NCI-H2196 treated with DMSO at 0.1 percent for 48 hours (cell line): ENCODE results near the gene CALN1.

Experiments
- DNase-seq: peaks from one replicate; lab custom pipeline; 2025; ENCODE audit not compliant: unreplicated experiment; lab: John Stamatoyannopoulos, UW

Gene CALN1

DNA sequence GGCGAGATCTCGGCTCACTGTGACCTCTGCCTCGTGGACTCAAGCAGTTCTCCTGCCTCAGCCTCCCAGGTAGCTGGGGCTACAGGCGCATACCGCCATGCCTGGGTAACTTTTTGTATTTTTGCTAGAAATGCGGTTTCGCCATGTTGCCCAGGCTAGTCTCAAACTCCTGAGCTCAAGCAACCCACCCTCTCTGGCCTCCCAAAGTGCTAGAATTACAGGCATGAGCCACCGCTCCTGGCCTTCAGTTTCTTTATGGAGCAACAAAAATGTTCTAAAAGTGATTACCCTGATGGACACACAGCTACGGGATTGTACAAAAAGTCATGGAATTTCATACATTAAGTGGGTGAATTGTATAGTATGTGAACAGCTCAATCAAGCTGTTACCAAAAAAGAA, 216.0 kb downstream of the CALN1 start:
- DNase-seq = no peak

DNA sequence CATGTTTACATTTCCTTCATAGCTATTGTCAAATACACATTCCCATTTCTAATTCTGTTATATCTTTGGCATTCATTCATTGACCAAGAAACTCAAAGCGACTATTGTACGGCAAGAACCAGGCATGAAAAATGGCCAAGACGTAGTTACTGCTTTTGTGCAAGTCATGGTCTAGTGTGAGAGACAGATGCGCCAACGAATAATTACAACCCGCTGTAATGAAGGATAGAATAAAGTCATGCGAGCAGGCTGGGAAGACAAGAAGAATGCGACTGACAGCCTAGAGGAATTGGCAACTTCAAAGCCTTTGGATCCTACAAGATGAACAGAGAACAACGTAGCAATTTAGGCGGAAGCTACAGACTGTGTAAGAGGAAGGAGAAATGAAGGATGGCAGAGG, 221.2 kb downstream of the CALN1 start:
- no peak for DNase-seq

DNA sequence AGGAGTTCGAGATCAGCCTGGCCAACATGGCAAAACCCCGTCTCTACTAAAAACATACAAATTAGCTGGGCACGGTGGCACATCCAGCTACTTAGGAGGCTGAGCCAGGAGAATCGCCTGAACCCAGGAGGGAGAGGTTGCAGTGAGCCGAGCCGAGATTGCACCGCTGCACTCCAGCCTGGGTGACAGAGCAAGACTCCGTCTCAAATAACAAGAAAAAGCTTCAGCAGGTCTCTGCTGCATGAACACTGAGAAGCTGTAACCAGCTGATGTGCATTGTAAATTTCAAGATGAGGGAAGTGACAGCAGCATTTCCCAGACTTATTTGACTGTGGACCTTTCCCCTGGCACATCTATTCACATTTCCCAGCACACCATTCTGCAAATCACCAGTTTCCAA, 222.0 kb downstream of the CALN1 start:
- DNase-seq = no peak

DNA sequence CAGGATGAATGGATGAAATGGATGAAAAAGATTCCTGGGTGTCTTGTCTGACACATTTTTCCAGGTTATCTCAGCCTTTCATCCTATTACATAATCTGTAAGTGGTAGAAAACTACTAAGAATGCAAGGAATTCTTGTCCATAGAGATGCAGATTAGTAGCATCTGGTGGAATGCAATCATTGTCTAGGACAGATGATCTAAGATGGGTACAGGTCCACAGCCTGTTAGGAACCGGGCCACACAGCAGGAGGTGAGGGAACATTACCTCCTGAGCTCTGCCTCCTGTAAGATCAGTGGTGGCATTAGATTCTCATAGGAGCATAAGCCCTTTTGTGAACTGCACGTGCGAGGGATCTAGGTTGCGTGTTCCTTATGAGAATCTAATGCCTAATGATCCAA, 225.0 kb downstream of the CALN1 start:
- no peak for DNase-seq

DNA sequence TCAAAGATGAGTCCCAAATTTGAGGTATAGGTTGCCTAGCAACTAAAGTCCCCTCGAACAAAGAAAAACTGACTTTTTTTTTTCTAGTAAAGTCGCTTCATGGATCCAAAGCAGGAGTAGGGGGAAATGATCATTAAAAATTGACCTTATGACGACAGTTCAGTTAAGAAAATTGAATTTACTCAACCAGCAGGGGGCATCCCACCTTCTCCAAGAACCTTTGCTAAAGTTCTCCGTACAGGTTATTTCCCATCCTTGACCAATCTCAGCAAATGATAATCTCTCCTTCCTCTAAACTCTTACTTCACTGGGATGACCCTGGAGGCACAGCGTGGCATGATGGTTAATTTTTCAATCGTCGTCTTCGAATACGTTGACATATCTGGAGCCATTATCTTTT, 228.3 kb downstream of the CALN1 start:
- no peak for DNase-seq

DNA sequence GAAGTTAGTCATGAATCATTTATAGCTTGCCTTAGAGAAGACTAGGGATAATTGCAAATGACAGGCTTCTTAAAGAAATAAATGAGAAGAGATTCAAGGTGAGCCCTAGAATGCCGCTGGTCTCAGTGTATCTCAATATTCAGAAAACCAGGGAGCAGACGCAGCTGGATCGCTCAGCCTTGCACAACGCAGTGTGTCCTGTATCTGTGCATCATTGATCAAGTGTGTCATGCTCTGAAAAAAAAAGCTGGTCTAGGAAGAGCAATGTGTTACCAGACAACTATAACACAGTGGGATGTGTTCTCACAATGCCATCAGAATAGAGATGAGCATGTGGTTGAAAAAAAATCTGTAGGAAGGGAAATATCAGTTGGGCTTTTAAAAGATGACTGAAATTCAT, 230.1 kb downstream of the CALN1 start:
- DNase-seq = no peak

DNA sequence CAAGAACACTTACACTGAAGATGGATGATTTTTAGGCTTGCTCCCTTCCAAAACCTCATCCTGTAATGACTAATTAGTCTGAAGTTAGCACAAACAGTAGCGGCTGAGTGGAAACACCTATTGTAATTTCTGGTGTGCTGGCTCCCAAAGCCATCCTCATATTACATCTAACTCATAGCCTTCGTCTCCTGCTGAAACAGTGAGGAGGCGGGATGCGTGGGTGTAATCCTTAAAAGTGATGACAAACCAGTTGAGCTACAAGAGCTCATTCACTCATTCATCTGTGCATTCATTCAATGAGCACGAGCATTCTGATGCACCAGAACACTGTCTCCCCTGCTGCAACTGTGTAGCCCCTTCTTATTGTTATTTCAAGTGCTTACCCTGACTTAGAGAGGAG, 235.3 kb downstream of the CALN1 start:
- no peak for DNase-seq

DNA sequence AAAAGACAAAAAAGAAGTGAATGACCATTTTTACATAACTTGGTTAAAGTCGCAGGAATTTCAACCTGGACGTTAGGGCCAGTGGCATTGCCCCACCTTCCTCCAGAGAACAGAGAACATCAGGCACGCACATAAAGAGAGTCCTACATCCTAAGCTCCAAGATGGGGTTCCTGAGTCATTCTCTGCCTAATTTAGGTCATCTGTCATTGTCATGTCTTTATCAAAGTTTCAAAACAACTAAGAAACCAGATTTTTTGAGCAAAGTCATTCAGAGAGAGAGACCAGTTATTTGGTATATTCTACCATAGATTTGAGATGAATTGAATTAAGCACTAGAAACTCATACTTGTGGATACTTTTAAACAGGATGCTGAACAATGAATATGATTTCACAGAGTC, 241.7 kb downstream of the CALN1 start:
- DNase-seq = no peak

DNA sequence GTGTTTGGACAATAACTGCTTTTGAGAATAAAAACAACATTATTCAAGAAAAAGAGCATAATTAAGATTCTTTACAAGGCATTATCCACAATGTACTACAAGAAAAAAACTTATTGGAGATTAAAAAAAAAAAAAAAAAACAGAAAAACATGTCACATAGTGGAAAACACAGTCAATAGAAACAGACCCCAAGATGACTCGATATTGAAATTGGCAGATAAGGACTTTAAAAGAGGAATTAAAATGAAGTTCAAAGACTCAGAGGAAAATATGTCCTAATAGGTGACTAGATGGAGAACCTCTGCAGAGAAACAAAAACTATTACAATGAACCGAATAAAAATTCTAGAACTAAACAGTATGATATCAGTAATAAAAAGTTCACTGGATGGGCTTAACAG, 248.9 kb downstream of the CALN1 start:
- DNase-seq = no peak

DNA sequence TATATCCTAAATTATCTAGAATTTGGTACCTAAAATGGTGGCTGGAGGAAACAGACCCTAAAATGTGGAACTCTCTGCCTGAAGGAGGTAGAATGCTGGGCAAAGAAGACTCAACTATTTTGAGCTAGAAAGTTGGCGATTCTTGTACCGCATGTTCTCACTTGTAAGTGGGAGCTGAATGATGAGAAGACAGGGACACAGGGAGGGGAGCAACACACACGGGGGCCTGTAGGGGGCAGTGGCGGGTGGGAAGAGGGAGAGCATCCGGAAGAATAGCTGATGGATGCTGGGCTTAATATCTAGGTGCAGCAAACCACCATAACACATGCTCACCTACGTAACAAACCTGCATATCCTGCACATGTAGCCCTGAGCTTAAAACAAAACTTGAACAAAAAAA, 250.6 kb downstream of the CALN1 start:
- no peak for DNase-seq

DNA sequence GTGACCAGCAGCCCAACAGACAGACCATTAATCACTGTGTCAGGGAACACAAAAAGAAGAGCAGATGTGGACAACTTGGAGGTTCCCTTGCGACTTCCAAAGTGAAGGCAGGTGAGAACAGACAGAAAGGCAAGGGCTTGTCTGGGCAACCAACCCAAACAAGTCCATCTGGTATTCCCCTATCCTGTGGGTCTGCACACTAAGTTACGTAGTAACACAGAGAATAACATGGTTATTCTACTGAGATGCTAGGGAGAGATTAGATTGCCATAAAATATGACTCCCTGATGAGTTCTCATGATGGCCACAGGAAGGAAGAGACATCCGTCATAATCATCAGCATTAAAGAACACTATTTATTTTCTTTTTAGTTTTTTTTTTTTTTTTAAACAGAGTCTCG, 252.2 kb downstream of the CALN1 start:
- DNase-seq = no peak

DNA sequence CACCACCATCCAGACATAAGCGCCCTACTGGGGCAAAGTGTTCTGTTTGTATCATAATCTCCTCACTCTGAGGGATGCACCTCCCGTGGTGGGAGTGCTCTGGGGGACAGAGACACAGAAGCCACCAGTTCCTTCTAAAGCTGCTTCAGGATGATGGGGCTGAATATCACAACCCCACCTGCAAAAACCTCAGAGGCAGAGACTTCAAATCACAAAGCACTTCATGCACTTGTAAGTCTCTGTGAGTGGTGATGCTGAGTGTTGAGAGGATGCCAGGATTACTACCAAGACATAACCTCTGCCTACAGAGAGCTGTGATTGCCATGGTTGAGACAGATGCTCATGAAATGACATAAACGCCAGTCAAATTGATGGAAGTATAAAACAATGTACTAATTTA, 255.5 kb downstream of the CALN1 start:
- no peak for DNase-seq

DNA sequence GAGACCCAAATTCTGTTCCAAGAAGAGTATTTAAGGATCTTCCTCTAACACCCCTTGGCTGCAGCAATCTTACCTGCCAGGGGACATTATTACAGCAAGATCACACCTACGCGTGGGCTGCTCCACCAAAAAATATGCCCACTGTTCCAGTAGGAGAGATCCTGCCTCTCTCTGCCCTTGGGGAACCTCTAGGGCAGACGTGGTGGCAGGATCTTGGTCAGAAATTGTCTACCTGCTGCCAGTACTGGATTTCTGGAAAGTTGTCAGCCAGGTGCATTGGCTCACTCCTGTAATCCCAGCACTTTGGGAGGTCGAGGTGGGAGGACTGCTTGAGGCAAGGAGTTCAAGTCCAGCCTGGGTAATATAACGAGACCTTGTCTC, 259.0 kb downstream of the CALN1 start:
- DNase-seq = no peak

DNA sequence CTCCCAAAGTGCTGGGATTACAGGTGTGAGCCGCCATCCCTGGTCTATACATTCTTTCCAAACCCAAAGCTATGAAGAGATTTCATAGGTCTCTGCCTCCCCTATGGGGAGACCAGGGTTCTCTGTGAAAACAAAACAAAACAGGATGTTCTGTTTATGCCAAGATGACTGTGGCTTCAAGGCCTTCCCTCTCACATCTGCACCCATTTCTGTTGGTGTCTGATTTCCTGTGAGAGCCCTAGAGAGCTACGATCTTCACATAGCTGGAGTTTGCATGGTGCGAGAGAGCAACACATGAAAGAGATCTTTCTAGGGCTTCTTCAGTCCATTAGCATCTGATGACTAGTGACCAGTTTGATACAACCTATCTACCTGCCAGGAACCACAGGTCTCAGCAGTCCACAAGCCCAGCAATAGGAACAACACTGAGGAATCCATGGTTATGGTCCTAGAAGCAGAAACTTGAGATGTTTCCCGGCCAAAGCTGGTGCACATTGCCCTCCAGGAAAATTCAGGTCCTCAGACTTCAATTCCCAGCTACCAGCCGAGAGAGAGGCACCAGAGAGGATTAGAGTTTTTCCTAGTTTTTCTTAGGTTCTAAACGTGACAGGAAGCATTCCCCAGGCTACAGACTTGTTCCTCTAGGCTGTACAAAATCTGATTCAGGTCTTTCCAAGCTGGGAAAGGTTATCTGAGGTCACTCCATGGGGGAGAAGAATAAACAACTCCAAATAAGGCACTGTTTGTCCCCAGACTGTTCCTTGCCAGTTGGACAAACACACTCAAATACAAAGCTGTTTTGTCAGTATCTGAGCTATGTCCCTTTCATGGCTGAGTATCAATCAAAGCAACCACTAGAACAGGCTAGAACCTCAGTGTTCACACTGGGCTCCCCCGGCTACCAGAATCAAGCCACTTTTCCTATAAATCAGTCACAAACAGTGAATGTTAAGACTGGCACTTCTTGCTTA, 259.7 kb downstream of the CALN1 start:
- DNase-seq = no peak

DNA sequence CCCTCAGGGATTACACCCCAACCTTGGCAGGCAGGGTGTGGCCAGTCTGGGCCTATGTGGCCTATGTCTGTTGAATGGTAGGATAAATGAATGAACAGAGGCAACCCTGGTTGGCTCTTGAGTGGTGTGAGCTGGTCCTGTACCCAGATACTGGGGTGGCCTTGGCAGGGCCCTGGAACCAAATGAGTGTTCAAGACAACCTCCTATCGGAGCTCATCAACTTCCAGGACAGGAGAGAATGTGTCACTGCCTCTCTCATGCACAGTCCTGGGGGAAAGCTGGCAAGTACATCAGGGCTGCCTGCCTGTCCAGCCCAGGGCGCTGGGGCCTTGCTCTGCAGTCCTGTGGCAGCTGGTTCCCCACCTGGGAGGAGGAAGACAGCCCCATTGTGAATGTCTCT, 271.6 kb downstream of the CALN1 start:
- no peak for DNase-seq

DNA sequence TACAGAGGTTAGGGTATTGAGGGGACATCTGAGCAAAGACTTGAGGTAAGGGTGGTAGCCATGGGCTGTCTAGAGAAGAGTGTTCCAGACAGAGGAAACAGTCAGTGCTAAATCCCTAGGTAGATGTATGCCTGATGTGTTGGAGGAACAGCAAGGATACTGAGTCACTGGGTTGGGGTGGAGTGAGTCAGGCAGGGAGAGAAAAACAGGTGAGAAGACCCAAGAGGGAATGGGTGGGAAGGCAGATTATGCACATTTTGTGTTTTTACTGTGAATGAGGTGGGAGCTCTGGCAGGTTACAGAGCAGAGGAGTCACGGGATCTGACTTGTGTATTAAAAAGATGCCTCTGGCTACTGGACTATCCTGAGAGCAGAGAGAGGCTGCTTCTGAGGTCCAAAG, 285.0 kb downstream of the CALN1 start:
- DNase-seq = no peak

DNA sequence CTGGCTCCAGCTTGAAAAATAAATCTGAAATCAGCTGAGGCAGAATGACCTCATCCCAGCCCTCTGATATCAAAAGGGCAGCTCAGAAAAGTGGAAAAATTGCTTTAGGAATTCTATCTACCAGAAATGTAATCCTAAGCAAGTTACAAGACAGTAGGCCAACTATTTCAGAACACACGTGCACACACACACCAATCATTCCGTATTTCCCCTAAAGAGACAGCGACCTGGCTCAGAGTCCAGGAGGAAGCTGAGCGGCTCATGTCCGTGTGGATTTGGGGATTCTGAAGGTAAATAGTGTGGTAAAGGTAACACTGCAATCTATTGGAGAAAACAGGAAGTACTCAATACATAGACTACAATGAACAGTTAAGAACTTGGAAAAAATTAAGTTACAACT, 288.2 kb downstream of the CALN1 start:
- no peak for DNase-seq

DNA sequence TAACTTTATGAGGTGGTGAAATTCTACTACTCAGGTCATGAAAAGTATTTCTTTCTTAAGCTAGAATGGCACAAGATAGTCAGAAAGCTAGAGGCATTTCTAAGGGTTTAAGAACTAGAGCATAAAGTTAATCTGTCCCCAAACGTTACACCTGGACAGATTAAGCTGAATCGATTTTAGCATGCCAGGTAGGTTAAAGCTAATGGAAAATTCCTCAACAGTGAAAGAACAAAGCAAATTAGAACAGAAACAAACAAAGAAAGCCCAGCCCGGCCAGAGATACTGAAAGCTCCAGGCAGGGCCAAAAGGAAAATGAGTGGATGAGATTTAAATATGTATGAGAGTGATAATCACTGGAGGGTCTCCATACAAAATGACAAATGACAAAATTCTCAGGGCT, 293.8 kb downstream of the CALN1 start:
- DNase-seq = no peak

DNA sequence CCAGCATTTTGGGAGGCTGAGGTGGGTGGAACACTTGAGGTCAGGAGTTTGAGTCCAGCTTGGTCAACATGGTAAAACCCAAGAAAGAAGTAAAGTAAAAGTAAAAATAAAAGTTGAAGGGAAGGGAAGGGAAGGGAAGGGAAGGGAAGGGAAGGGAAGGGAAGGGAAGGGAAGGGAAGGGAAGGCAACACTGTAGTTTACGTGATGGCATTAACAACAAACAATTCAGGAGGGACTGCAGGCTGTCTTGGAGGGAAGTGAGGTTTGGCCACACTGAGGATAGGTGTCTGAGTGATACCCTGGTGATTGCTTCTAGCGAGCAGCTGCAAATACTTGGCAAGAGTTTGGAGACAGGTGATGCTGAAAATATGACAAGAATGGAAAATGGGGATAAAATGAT, 298.0 kb downstream of the CALN1 start:
- DNase-seq = no peak

DNA sequence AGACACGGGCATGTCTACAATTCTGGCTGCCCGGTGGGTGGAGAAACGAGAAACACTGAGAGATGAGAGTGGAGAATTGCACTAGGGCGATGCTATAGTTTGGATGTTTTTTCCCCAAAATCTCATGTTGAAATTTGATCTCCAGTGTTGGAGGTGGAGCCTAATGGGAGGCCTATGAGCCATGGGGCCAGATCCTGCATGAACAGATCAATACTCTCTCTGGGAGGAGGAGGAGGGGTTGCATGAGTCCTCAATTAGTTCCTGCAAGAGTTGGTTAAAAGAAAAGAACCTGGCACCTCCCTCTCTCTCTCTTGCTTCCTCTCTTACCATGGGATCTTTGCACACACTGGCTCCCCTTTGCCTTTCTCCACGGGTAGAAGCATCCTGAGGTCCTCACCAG, 299.1 kb downstream of the CALN1 start:
- no peak for DNase-seq

DNA sequence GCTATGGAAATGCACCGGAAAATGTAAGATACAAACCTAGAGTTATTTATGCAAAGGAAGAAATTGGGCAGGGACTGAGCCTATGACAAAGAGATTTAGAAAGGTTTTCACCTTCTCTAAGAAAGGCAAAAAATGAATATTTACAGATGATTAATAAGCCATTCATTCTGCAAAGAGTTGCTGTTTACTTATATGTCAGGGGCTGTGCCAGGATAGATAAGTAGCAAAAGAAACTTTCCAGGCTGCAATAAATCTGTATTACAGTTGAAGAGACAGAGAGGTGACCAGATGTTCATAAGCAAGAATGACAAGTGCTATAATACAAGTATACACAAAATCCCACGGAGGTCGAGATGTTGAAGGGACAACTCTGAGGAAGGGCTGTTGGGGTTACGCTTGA, 299.6 kb downstream of the CALN1 start:
- DNase-seq = no peak

DNA sequence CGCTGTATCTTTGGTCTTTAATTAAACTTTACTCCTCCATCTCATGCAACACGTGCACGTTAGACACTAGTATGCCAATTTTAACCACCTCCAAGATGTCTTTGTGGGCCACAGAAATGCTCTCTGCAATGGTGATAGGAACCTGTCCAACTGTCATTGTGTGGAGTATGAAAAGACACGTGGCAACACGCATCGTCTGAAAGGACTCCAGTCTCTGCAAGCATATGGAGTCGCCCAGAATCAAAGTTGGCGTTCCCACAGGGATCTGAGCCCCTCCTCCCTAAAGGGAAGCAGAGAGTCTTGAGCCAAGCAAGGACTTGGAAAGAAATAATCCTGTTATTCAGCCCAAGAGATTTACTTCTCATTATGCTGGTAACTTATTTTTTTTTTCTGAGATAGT, 301.1 kb downstream of the CALN1 start:
- no peak for DNase-seq

DNA sequence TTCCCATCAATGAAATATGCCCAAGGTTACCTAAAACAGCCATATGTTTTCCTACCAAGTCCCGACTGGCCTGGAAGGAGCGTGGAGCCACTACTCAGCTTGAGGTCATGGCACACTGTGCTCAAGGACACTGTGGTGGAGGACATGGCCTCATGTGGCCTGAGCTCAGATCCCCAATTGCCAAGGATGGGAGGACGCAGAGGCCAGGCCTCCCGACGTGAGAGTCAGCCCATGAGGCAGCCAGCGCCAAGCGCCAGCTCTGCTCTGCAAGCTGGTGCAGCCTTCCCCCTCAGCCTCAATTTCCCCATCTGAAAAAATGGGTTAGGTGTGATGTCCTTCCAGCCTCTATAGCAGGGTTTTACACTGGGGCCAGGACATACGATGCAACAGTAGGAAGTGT, 302.6 kb downstream of the CALN1 start:
- no peak for DNase-seq
